Mucosa of stomach (tissue), 1 donor: ENCODE data around the gene SPATS2L.
A peak's percentile ranks its signal among the peaks of the same experiment; 100 is the strongest.

Source experiments
- H3K27me3 ChIP-seq: one replicate; pipeline ENCODE4 v1.7.0; 2013; ENCODE audit warnings: mild to moderate bottlenecking, low read length; ENCODE audit not compliant: control insufficient read depth, insufficient read depth
- H3K36me3 ChIP-seq: one replicate; pipeline ENCODE4 v1.7.0; 2013; ENCODE audit warnings: low read length; ENCODE audit not compliant: control insufficient read depth, insufficient read depth
- H3K4me1 ChIP-seq: one replicate; pipeline ENCODE4 v1.7.0; 2013; ENCODE audit warnings: mild to moderate bottlenecking, low read length; ENCODE audit not compliant: control insufficient read depth, insufficient read depth
- H3K4me3 ChIP-seq: one replicate; pipeline ENCODE4 v1.7.0; 2013; ENCODE audit warnings: low read length
- H3K9ac ChIP-seq: one replicate; pipeline ENCODE4 v1.7.0; 2013; ENCODE audit warnings: mild to moderate bottlenecking, low read length, moderate library complexity
- H3K9me3 ChIP-seq: one replicate; pipeline ENCODE4 v1.7.0; 2013; ENCODE audit warnings: mild to moderate bottlenecking, low read length, moderate library complexity; ENCODE audit not compliant: control insufficient read depth
- donor health status: Pancreatic carcinoma.

Gene SPATS2L

GRCh38 chr2:200525882-200526651, 219.6 kb downstream of the SPATS2L start, which contains the start of gene SGO2:
TSS of gene SGO2 (plus strand) at chr2:200526207. CDS start at chr2:200532976, 6,769 bp downstream.
- H3K4me1 ChIP-seq = peaks cover 7% of the 10 kb centered on the region
- H3K36me3 ChIP-seq = no peaks in the 10 kb centered on the region
- peak within 1 kb of the TSS; percentile 90 for H3K4me3 ChIP-seq
- peaks cover 21% of the 10 kb centered on the region for H3K27me3 ChIP-seq
- H3K9me3 ChIP-seq = no peaks in the 10 kb centered on the region
- H3K9ac ChIP-seq = peak within 1 kb of the TSS; percentile 59

- Histone ChIP-seq H3K9ac (no peak overlapping the region), H3K9me3 (no peaks in the 10 kb centered on the region), H3K27me3 (peaks cover 4% of the 10 kb centered on the region), H3K4me3 (no peak overlapping the region), H3K4me1 (peaks cover 7% of the 10 kb centered on the region), H3K36me3 (no peaks in the 10 kb centered on the region)
These were observed 221.7 kb downstream of the SPATS2L start for GRCh38 chr2:200528228-200528627.
